ENCODE data around the gene HEMGN. TPM values are rescaled to one million over a fixed set of nuclear protein-coding genes. Genes with fewer than 3 reads are reported as not detected.

HEMGN gene
- total RNA-seq, 1 experiment from 2014 or later, result 0.11 TPM

DNA sequence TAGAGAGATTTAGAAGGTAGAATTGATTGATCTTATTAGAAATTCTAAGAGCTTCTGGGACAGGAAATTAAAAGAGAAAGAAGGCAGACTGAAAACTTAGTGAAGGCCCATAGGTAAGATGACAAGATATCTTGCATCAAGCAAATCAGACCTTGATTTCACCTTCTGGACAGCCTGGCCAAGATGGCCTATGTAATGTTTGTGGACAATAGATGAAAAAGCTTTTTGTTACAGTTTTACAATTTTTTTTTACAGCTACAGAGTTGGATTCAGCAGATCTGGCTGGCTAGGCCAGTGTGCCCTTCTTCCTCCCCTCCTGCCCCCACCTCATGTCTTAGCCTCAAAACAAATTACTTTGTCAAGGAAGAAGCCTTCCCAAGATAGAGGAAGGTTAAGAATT, 21.6 kb upstream of the HEMGN start:
- no peaks in the 10 kb centered on the region for H3K36me3 Mint-ChIP-seq
- ChIA-PET CTCF (interaction anchor here (1.5 to 2.0 kb wide), 2 partner anchors 64 to 75 kb away, joined by 5 read pairs; no protein-coding TSS in a partner anchor), POLR2A (no interaction called here)
- DNase-seq (ENCODE audit: low spot score) (no peak), ATAC-seq (no peak)
- H3K4me3 Mint-ChIP-seq, result no peak overlapping the region
- no peaks in the 10 kb centered on the region for H3K4me1 Mint-ChIP-seq
- H3K27ac Mint-ChIP-seq, result no peak overlapping the region
- TF ChIP-seq NR2C2 (CRISPR knock-in tag; IDR thresholded peaks at IDR 0.05), result no peak
- no peak for TF ChIP-seq ZNF219 (CRISPR knock-in tag; IDR thresholded peaks at IDR 0.05; ENCODE audit: borderline replicate concordance)
- H3K9me3 Mint-ChIP-seq, result no peaks in the 10 kb centered on the region
- H3K27me3 Mint-ChIP-seq (ENCODE audit: low read depth), result peaks cover 40% of the 10 kb centered on the region

DNA sequence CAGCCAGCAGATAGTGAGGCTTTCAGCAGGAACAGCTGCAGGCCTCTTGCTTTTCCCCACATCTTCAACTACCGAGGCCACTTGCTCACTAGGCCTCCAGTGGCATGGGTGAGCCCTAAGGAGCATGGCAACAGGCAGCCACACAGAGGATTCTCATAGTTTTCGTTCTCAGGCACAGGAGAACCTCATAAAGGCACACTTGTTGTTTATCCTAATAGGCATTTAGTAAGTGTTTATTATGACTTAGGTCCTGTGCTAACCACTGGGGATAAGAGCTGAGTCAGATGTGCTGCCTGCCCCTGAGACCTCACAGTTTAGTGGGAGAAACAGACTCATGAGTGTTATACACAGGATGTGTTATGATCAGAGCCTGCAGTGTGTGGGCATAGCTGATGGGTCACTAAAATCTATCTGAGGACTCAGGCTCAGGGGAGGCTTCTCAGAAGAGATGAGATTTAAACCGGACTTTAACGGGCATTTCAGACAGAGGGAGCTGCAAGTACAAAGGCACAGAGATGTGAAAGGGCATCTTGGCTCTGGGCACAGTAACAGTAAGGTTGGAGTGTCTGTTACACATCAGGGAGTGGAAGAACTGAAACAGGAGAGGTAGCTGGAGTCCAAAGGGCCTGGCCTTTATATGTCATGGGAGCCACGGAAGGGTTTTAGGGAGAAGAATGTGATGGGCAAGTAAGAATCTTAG, 21.0 kb upstream of the HEMGN start:
- POLR2A ChIA-PET, result no interaction called here
- H3K36me3 Mint-ChIP-seq, result no peaks in the 10 kb centered on the region
- no peak overlapping the region for H3K4me3 Mint-ChIP-seq
- ATAC-seq, result no peak
- no peaks in the 10 kb centered on the region for H3K9me3 Mint-ChIP-seq
- CTCF ChIA-PET, result interaction anchor here (1.0 to 2.0 kb wide), 3 partner anchors 63 to 97 kb away, joined by 4 to 5 read pairs (median 5); partner anchors contain the start of gene NANS
- H3K27me3 Mint-ChIP-seq (ENCODE audit: low read depth), result peaks cover 35% of the 10 kb centered on the region
- no peak for DNase-seq (ENCODE audit: low spot score)
- no peaks in the 10 kb centered on the region for H3K4me1 Mint-ChIP-seq
- H3K27ac Mint-ChIP-seq, result no peak overlapping the region
- TF ChIP-seq TEAD4 (CRISPR knock-in tag; IDR thresholded peaks at IDR 0.05), result no peak
- TF ChIP-seq ZNF138 (CRISPR knock-in tag; conservative IDR thresholded peaks at IDR 0.05), result no peak
- TF ChIP-seq ZNF317 (CRISPR knock-in tag; IDR thresholded peaks at IDR 0.05; ENCODE audit: borderline replicate concordance, low read depth), result no peak
- TF ChIP-seq, protein P1, sequence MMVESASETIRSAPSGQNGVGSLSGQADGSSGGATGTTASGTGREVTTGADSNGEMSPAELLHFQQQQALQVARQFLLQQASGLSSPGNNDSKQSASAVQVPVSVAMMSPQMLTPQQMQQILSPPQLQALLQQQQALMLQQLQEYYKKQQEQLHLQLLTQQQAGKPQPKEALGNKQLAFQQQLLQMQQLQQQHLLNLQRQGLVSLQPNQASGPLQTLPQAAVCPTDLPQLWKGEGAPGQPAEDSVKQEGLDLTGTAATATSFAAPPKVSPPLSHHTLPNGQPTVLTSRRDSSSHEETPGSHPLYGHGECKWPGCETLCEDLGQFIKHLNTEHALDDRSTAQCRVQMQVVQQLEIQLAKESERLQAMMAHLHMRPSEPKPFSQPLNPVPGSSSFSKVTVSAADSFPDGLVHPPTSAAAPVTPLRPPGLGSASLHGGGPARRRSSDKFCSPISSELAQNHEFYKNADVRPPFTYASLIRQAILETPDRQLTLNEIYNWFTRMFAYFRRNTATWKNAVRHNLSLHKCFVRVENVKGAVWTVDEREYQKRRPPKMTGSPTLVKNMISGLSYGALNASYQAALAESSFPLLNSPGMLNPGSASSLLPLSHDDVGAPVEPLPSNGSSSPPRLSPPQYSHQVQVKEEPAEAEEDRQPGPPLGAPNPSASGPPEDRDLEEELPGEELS (CRISPR knock-in tag; IDR thresholded peaks at IDR 0.05), result no peak

DNA sequence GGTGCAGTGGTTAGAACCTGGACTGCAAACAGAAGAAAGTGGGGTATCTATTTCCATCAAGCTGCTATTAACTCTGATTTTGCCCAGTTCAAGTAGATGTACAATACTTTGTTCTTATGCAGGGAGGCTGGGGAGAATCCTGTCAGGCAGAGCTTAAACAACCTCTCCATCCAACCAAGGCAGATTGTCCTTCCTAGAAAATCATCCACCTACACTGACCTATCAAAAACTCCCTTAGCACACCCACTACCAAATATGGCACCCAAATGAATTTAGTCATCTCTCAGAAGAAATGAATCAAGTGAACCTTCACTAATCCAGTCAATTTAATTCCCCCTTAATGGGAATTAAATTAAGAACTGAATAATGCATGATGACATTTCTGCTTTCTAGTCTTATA, 18.4 kb upstream of the HEMGN start:
- ChIA-PET CTCF (interaction anchor here (1.7 kb wide), 1 partner anchor 78 kb away, joined by 4 read pairs; no protein-coding TSS in a partner anchor), POLR2A (no interaction called here)
- peaks cover 3% of the 10 kb centered on the region for H3K9me3 Mint-ChIP-seq

DNA sequence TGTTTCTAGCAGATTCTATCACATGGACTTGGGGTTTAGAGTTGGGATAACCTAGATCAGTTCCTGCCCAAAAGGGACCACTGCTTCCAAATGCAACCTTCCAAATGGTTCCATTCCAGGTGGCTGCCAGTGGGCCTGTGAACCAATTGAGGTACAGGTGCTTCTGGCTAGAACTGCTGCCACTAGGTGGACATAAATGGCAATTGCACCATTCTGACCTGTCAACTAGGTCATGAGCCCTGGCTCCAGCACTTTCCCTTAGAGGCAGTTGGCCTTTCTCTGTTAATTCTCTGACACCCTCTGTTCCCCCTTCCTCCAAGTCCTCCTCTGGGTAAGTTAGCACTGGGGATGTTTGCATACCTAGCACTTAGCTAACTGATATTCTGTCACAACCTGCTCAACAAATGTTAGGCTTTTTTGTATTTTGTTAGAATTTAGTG, 16.6 kb upstream of the HEMGN start:
- Mint-ChIP-seq H3K4me3 (no peak overlapping the region), H3K27ac (no peak overlapping the region), H3K36me3 (no peaks in the 10 kb centered on the region), H3K27me3 (ENCODE audit: low read depth) (peaks cover 34% of the 10 kb centered on the region), H3K9me3 (peaks cover 13% of the 10 kb centered on the region), H3K4me1 (no peaks in the 10 kb centered on the region)
- CTCF ChIA-PET, result interaction anchor here (0.5 to 1.5 kb wide), 5 partner anchors 19 to 80 kb away, joined by 3 to 5 read pairs (median 3); no protein-coding TSS in a partner anchor
- peak; percentile 71 for DNase-seq (ENCODE audit: low spot score)
- peak; percentile 100 for ATAC-seq
- POLR2A ChIA-PET, result no interaction called here
- TF ChIP-seq SOX15 (CRISPR knock-in tag; IDR thresholded peaks at IDR 0.05), result no peak
- TF ChIP-seq, protein P2, sequence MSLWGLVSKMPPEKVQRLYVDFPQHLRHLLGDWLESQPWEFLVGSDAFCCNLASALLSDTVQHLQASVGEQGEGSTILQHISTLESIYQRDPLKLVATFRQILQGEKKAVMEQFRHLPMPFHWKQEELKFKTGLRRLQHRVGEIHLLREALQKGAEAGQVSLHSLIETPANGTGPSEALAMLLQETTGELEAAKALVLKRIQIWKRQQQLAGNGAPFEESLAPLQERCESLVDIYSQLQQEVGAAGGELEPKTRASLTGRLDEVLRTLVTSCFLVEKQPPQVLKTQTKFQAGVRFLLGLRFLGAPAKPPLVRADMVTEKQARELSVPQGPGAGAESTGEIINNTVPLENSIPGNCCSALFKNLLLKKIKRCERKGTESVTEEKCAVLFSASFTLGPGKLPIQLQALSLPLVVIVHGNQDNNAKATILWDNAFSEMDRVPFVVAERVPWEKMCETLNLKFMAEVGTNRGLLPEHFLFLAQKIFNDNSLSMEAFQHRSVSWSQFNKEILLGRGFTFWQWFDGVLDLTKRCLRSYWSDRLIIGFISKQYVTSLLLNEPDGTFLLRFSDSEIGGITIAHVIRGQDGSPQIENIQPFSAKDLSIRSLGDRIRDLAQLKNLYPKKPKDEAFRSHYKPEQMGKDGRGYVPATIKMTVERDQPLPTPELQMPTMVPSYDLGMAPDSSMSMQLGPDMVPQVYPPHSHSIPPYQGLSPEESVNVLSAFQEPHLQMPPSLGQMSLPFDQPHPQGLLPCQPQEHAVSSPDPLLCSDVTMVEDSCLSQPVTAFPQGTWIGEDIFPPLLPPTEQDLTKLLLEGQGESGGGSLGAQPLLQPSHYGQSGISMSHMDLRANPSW (CRISPR knock-in tag; conservative IDR thresholded peaks at IDR 0.05; ENCODE audit: low read depth), result no peak
- TF ChIP-seq, protein P3, sequence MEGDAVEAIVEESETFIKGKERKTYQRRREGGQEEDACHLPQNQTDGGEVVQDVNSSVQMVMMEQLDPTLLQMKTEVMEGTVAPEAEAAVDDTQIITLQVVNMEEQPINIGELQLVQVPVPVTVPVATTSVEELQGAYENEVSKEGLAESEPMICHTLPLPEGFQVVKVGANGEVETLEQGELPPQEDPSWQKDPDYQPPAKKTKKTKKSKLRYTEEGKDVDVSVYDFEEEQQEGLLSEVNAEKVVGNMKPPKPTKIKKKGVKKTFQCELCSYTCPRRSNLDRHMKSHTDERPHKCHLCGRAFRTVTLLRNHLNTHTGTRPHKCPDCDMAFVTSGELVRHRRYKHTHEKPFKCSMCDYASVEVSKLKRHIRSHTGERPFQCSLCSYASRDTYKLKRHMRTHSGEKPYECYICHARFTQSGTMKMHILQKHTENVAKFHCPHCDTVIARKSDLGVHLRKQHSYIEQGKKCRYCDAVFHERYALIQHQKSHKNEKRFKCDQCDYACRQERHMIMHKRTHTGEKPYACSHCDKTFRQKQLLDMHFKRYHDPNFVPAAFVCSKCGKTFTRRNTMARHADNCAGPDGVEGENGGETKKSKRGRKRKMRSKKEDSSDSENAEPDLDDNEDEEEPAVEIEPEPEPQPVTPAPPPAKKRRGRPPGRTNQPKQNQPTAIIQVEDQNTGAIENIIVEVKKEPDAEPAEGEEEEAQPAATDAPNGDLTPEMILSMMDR (IDR thresholded peaks at IDR 0.05), result peak; percentile 40; the same call in 1 of the 2 replicates
- TF ChIP-seq RELA (CRISPR knock-in tag; IDR thresholded peaks at IDR 0.05; ENCODE audit: borderline replicate concordance), result no peak

More for the DNA sequence above, 18.4 kb upstream of the HEMGN start:
- ATAC-seq (no peak), DNase-seq (ENCODE audit: low spot score) (no peak)
- Mint-ChIP-seq H3K4me1 (no peaks in the 10 kb centered on the region), H3K27ac (no peak overlapping the region), H3K36me3 (no peaks in the 10 kb centered on the region), H3K4me3 (no peak overlapping the region), H3K27me3 (ENCODE audit: low read depth) (peaks cover 26% of the 10 kb centered on the region)
- TF ChIP-seq, protein P4, sequence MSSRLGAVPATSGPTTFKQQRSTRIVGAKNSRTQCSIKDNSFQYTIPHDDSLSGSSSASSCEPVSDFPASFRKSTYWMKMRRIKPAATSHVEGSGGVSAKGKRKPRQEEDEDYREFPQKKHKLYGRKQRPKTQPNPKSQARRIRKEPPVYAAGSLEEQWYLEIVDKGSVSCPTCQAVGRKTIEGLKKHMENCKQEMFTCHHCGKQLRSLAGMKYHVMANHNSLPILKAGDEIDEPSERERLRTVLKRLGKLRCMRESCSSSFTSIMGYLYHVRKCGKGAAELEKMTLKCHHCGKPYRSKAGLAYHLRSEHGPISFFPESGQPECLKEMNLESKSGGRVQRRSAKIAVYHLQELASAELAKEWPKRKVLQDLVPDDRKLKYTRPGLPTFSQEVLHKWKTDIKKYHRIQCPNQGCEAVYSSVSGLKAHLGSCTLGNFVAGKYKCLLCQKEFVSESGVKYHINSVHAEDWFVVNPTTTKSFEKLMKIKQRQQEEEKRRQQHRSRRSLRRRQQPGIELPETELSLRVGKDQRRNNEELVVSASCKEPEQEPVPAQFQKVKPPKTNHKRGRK (CRISPR knock-in tag; IDR thresholded peaks at IDR 0.05; ENCODE audit: borderline replicate concordance), result no peak
- TF ChIP-seq, protein P5, sequence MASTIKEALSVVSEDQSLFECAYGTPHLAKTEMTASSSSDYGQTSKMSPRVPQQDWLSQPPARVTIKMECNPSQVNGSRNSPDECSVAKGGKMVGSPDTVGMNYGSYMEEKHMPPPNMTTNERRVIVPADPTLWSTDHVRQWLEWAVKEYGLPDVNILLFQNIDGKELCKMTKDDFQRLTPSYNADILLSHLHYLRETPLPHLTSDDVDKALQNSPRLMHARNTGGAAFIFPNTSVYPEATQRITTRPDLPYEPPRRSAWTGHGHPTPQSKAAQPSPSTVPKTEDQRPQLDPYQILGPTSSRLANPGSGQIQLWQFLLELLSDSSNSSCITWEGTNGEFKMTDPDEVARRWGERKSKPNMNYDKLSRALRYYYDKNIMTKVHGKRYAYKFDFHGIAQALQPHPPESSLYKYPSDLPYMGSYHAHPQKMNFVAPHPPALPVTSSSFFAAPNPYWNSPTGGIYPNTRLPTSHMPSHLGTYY (CRISPR knock-in tag; IDR thresholded peaks at IDR 0.05), result no peak
- TF ChIP-seq CREB1 (CRISPR knock-in tag; IDR thresholded peaks at IDR 0.05) (no peak), PRRX2 (CRISPR knock-in tag; IDR thresholded peaks at IDR 0.05) (no peak), SOX15 (CRISPR knock-in tag; IDR thresholded peaks at IDR 0.05) (no peak), CBFB (CRISPR knock-in tag; IDR thresholded peaks at IDR 0.05; ENCODE audit: low read depth) (no peak), ELF4 (CRISPR knock-in tag; IDR thresholded peaks at IDR 0.05; ENCODE audit: low read depth) (no peak), ZNF416 (CRISPR knock-in tag; IDR thresholded peaks at IDR 0.05) (no peak)
- TF ChIP-seq, protein P6, sequence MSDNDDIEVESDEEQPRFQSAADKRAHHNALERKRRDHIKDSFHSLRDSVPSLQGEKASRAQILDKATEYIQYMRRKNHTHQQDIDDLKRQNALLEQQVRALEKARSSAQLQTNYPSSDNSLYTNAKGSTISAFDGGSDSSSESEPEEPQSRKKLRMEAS (CRISPR knock-in tag; IDR thresholded peaks at IDR 0.05), result no peak
